GM12878 (cell line): ENCODE data around the gene CRYBB2. TPM values are rescaled to one million over a fixed set of nuclear protein-coding genes. Genes with fewer than 3 reads are reported as not detected.
"Not testable (repeated sequence)": the region's sequence is repeated elsewhere in the genome, so short reads cannot be mapped to it uniquely, and the experiment has no call there.

Experiments
- ATAC-seq: fragments of 200-7000 bp; cut with Tn5 transposase; 3 replicates; pipeline ENCODE4 v1.9.1; 2020; ENCODE audit warnings: mild to moderate bottlenecking, moderate library complexity
- BruUV-seq: library from RNA; stranded (reverse); fragments of 400-500 nt; replicated peaks from 2 replicates; lab custom pipeline; 2021; lab: Mats Ljungman, UMichigan
- CTCF ChIA-PET: fragments of 300-600 bp; sonication (Branson Sonifier 250); formaldehyde crosslinking; extraction: SDS; loops from one replicate; lab custom pipeline; 2021; ENCODE audit warnings: inconsistent platforms; lab: Yijun Ruan, JAX
- POLR2A ChIA-PET: fragments of 350-600 bp; formaldehyde crosslinking; extraction: SDS; loops from one replicate; lab custom pipeline; 2021; ENCODE audit warnings: inconsistent platforms; lab: Charles Lee
- RAD21 ChIA-PET: fragments of 300-600 bp; sonication (Branson Sonifier 250); formaldehyde crosslinking; loops from one replicate; lab custom pipeline; 2023; ENCODE audit warnings: antibody characterized with exemption; ENCODE audit not compliant: unreplicated experiment; lab: Charles Lee
- SMC1A ChIA-PET: fragments of 300-600 bp; sonication (Branson Sonifier 250); formaldehyde crosslinking; loops from one replicate; lab custom pipeline; 2023; ENCODE audit not compliant: unreplicated experiment, uncharacterized antibody; lab: Charles Lee
- DNase-seq: peaks from one replicate; pipeline ENCODE4 v3.0.0-alpha.2; 2011; ENCODE audit warnings: low read depth, low spot score
- FAIRE-seq: peaks from 3 replicates; lab custom pipeline; 2011; peaks lifted over from hg19 to GRCh38; lab: Jason Lieb, UNC
- H2AFZ ChIP-seq: 2 replicates; pipeline ENCODE4 v1.6.0; 2011; ENCODE audit warnings: low read depth, low read length, control low read depth; ENCODE audit not compliant: control insufficient read depth
- H3K27ac ChIP-seq: 2 replicates; pipeline ENCODE4 v1.5.1; 2011; ENCODE audit warnings: control low read depth; ENCODE audit not compliant: control insufficient read depth, insufficient read depth
- H3K27me3 ChIP-seq, 2 experiments: replicated peaks in 1 of 2; 2 replicates each; pipeline versions ENCODE4 v1.6.0 to v1.6.1; 2011; ENCODE audit warnings: low read length in 1 of 2; ENCODE audit not compliant: control insufficient read depth in 2 of 2, insufficient read depth in 2 of 2
- H3K36me3 ChIP-seq, 2 experiments: 2 replicates each; pipeline ENCODE4 v1.5.1; 2011; ENCODE audit warnings: low read length in 1 of 2; ENCODE audit not compliant: control insufficient read depth in 2 of 2, insufficient read depth in 2 of 2
- H3K4me1 ChIP-seq: 2 replicates; pipeline ENCODE4 v1.6.1; 2011; ENCODE audit warnings: mild to moderate bottlenecking, low read length, moderate library complexity, mixed read lengths; ENCODE audit not compliant: control insufficient read depth, insufficient read depth
- H3K4me2 ChIP-seq: 2 replicates; pipeline ENCODE4 v1.6.0; 2011; ENCODE audit warnings: control low read depth; ENCODE audit not compliant: control insufficient read depth, insufficient read depth
- H3K4me3 ChIP-seq: fragments of 200-600 bp; sonication (generic); 2 replicates; pipeline ENCODE4 v1.5.1; 2016
- H3K79me2 ChIP-seq: 2 replicates; pipeline ENCODE4 v1.6.0; 2011; ENCODE audit warnings: low read length; ENCODE audit not compliant: control insufficient read depth, insufficient read depth
- H3K9ac ChIP-seq: 2 replicates; pipeline ENCODE4 v1.8.0; 2011; ENCODE audit warnings: low read length, control low read depth, mixed read lengths; ENCODE audit not compliant: control insufficient read depth, insufficient read depth
- H3K9me3 ChIP-seq: replicated peaks from 3 replicates; pipeline ENCODE4 v1.5.1; 2011; ENCODE audit warnings: mild to moderate bottlenecking, low read length; ENCODE audit not compliant: control insufficient read depth, insufficient read depth
- H4K20me1 ChIP-seq: 2 replicates; pipeline ENCODE4 v1.6.0; 2011; ENCODE audit not compliant: control insufficient read depth, insufficient read depth
- FOXM1 ChIP-seq: IDR thresholded peaks from 2 replicates; pipeline ENCODE4 v1.6.1; 2012; ENCODE audit warnings: low read depth, mild to moderate bottlenecking, inconsistent platforms, low read length, moderate library complexity
- NFYB ChIP-seq: IDR thresholded peaks from 2 replicates; pipeline ENCODE4 v1.6.1; 2011; ENCODE audit warnings: low read depth, mild to moderate bottlenecking, low read length, improper control_type of control experiment, moderate library complexity; ENCODE audit not compliant: insufficient read depth
- RB1 ChIP-seq: fragments of 450-650 bp; formaldehyde crosslinking; IDR thresholded peaks from 2 replicates; pipeline ENCODE4 v1.6.1; 2017; ENCODE audit warnings: mild to moderate bottlenecking, borderline replicate concordance
- STAT1 ChIP-seq: fragments of 450-650 bp; conservative IDR thresholded peaks from 2 replicates; pipeline ENCODE4 v1.6.1; 2014; ENCODE audit warnings: antibody characterized with exemption, mild to moderate bottlenecking
- SUPT20H ChIP-seq: IDR thresholded peaks from 2 replicates; pipeline ENCODE4 v1.6.1; 2011; ENCODE audit warnings: low read depth, mild to moderate bottlenecking, low read length, moderate library complexity, borderline replicate concordance; ENCODE audit not compliant: control insufficient read depth
- USF1 ChIP-seq: IDR thresholded peaks from 2 replicates; pipeline ENCODE4 v1.6.1; 2011; ENCODE audit warnings: borderline replicate concordance, low read depth, mild to moderate bottlenecking, moderate library complexity, mixed read lengths, low read length; ENCODE audit not compliant: insufficient read depth; ENCODE audit errors: extremely low read length
- ZBTB33 ChIP-seq: fragments of 450-650 bp; IDR thresholded peaks from 2 replicates; pipeline ENCODE4 v1.6.1; 2017; ENCODE audit warnings: mild to moderate bottlenecking
- WGBS: methylation state at CpG from one replicate; pipeline ENCODE4 v1.1.6; 2016; ENCODE audit warnings: low lambda C conversion rate; ENCODE audit not compliant: insufficient replicate concordance, insufficient coverage; ENCODE audit errors: missing lambda C conversion rate; 5-methylcytosine and 5-hydroxymethylcytosine counted together
- in situ Hi-C: fragments of 300-500 bp; cut with MboI; formaldehyde crosslinking; loops from 9 replicates; pipeline ENCODE4 v1.14.3; 2018; ENCODE audit warnings: mixed read lengths
- intact Hi-C: fragments of 100-400 bp; cut with micrococcal nuclease; formaldehyde crosslinking; loops from one replicate; pipeline ENCODE4 v1.14.2; 2022; ENCODE audit not compliant: unreplicated experiment
- polyA plus RNA-seq, 11 experiments: library from polyadenylated mRNA; depleted of rRNA in 4 of 11; unstranded in 6 of 11; stranded (reverse) in 5 of 11; fragments of >200 nt; fragmentation: Nextera tagmentation in 4 of 11; fragmentation: Illumina TruSeq in 1 of 11; extraction: Ambion mirVana in 4 of 11; extraction: Trizol in 1 of 11; gene quantifications; 1 replicate in 1 of 11; 2 replicates in 10 of 11; pipeline versions ENCODE4 v1.2.1 to v1.2.3, GENCODE V29; 2011 to 2016; ENCODE audit warnings: inconsistent platforms in 2 of 11, missing spikeins in 2 of 11, low read depth in 1 of 11
- total RNA-seq, 4 experiments: library from RNA; depleted of rRNA in 3 of 4; stranded (reverse); fragments of >200 nt in 3 of 4; fragmentation: Illumina TruSeq in 1 of 4; extraction: Trizol in 1 of 4; gene quantifications; 2 replicates each; pipeline versions ENCODE4 v1.2.1 to v1.2.3, GENCODE V29; 2013 to 2021

CRYBB2 gene
- total and polyA plus RNA-seq, 10 of the 15 experiments (the other 5 are each of a cell fraction or from before 2014, with no cell fraction given): not detected

- Histone ChIP-seq H3K27ac (no peak overlapping the region), H3K4me3 (no peak overlapping the region), H3K79me2 (no peaks in the 10 kb centered on the region), H4K20me1 (no peaks in the 10 kb centered on the region), H3K4me2 (no peak overlapping the region), H3K4me1 (no peaks in the 10 kb centered on the region), H3K27me3 (no peaks in the 10 kb centered on the region; a peak in 1 of 4 replicates), H3K36me3 (no peaks in the 10 kb centered on the region), H3K9ac (no peak overlapping the region), H2AFZ (no peak overlapping the region), H3K9me3 (no peaks in the 10 kb centered on the region)
- SMC1A ChIA-PET: interaction anchor here (0.5 kb wide), 1 partner anchor 100 kb away, joined by 3 read pairs; no protein-coding TSS in a partner anchor
- FAIRE-seq (no peak), DNase-seq (no peak), ATAC-seq (no peak)
- RAD21 ChIA-PET: no interaction called here
- in situ Hi-C loops (loop anchor here (10.0 kb wide), 1 partner anchor 542 kb away; no protein-coding TSS in a partner anchor), intact Hi-C loops (loop anchor here (10.0 kb wide), 1 partner anchor 542 kb away; no protein-coding TSS in a partner anchor)
- POLR2A ChIA-PET: interaction anchor here (0.7 kb wide), 1 partner anchor 18 kb away, joined by 4 read pairs; no protein-coding TSS in a partner anchor
- CTCF ChIA-PET: interaction anchor here (0.7 to 1.5 kb wide), 2 partner anchors 1100 to 1146 kb away, joined by 4 read pairs; no protein-coding TSS in a partner anchor
- TF ChIP-seq RB1 (no peak), FOXM1 (no peak), NFYB (no peak), ZBTB33 (no peak), USF1 (no peak), SUPT20H (no peak), STAT1 (no peak)
- 71% methylated on average over 5 of the region's 5 CpGs for WGBS
- BruUV-seq: no TSS peak
Measured at GRCh38 chr22:25232301-25232700, 12.9 kb downstream of the CRYBB2 start.

- H3K9me3 ChIP-seq, DNase-seq, H3K9ac ChIP-seq, POLR2A ChIA-PET, FAIRE-seq, H3K27me3 ChIP-seq, RAD21 ChIA-PET, CTCF ChIA-PET, H2AFZ ChIP-seq, H3K79me2 ChIP-seq, ATAC-seq, H4K20me1 ChIP-seq, H3K4me3 ChIP-seq, H3K4me1 ChIP-seq, H3K27ac ChIP-seq, H3K36me3 ChIP-seq, H3K4me2 ChIP-seq, SMC1A ChIA-PET, BruUV-seq: not testable (repeated sequence)
- intact Hi-C loops: loop anchor here (10.0 kb wide), 1 partner anchor 541 kb away; no protein-coding TSS in a partner anchor
- in situ Hi-C loops: loop anchor here (10.0 kb wide), 1 partner anchor 541 kb away; no protein-coding TSS in a partner anchor
Measured at GRCh38 chr22:25233706-25234105, 14.3 kb downstream of the CRYBB2 start.
